Lower leg skin (tissue), 3 donors: ENCODE measurements around the gene NFYA.

ENCODE experiments used
- POLR2A ChIP-seq, 2 donors: fragments of 450-650 bp; IDR thresholded peaks; one replicate each; pipeline ENCODE4 v1.6.1; 2016 to 2017; ENCODE audit warnings: antibody characterized with exemption in 2 of 2, mild to moderate bottlenecking in 1 of 2, moderate library complexity in 1 of 2
- TF ChIP-seq, protein P1 (sequence below), 3 donors: fragments of 450-650 bp; IDR thresholded peaks; one replicate each; pipeline ENCODE4 v1.5.1; 2016; ENCODE audit warnings: antibody characterized with exemption in 3 of 3, mild to moderate bottlenecking in 3 of 3, moderate library complexity in 2 of 3

GRCh38 chr6:41119508-41119907, 46.7 kb downstream of the NFYA start:
- TF ChIP-seq, protein P1, sequence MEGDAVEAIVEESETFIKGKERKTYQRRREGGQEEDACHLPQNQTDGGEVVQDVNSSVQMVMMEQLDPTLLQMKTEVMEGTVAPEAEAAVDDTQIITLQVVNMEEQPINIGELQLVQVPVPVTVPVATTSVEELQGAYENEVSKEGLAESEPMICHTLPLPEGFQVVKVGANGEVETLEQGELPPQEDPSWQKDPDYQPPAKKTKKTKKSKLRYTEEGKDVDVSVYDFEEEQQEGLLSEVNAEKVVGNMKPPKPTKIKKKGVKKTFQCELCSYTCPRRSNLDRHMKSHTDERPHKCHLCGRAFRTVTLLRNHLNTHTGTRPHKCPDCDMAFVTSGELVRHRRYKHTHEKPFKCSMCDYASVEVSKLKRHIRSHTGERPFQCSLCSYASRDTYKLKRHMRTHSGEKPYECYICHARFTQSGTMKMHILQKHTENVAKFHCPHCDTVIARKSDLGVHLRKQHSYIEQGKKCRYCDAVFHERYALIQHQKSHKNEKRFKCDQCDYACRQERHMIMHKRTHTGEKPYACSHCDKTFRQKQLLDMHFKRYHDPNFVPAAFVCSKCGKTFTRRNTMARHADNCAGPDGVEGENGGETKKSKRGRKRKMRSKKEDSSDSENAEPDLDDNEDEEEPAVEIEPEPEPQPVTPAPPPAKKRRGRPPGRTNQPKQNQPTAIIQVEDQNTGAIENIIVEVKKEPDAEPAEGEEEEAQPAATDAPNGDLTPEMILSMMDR (IDR thresholded peaks at IDR 0.05) = no peak
- no peak for TF ChIP-seq POLR2A (IDR thresholded peaks at IDR 0.05)
